Astrocyte of the cerebellum (primary cell): Measurements from ENCODE around the gene ANAPC5.
"Not testable (repeated sequence)": the region's sequence is repeated elsewhere in the genome, so short reads cannot be mapped to it uniquely, and the experiment has no call there.

Experiments used
- DNase-seq: peaks from one replicate; pipeline ENCODE4 v3.0.0-alpha.2; 2011; ENCODE audit warnings: low read depth
- H3K4me3 ChIP-seq: 2 replicates; pipeline ENCODE4 v1.5.1; 2011; ENCODE audit warnings: mild to moderate bottlenecking, low read depth, low read length, moderate library complexity
- CTCF ChIP-seq: IDR thresholded peaks from 2 replicates; pipeline ENCODE4 v1.5.1; 2012; ENCODE audit warnings: low read length, low read depth, moderate library complexity, mild to moderate bottlenecking; ENCODE audit errors: missing control alignments
- in situ Hi-C: cut with HindIII; loops from 2 replicates; pipeline ENCODE4 v1.10.0; 2017; ENCODE audit warnings: low sequenced_read_pairs

Gene ANAPC5

GRCh38 chr12:121300083-121300819 lies 52.0 kb downstream of the ANAPC5 start:
- TF ChIP-seq CTCF: no peak
- in situ Hi-C loops: no loop called here
- H3K4me3 ChIP-seq: no peak overlapping the region
- no peak for DNase-seq

GRCh38 chr12:121299662-121300061 lies 52.5 kb downstream of the ANAPC5 start:
- no peak overlapping the region for H3K4me3 ChIP-seq
- DNase-seq: no peak
- in situ Hi-C loops: no loop called here
- no peak for TF ChIP-seq CTCF

GRCh38 chr12:121298411-121298810 lies 53.8 kb downstream of the ANAPC5 start:
- in situ Hi-C loops: not testable (repeated sequence)

GRCh38 chr12:121297435-121297991 lies 54.7 kb downstream of the ANAPC5 start:
- no peak for TF ChIP-seq CTCF
- peak overlapping the region; percentile 89 for H3K4me3 ChIP-seq
- in situ Hi-C loops: no loop called here
- DNase-seq: no peak

More at GRCh38 chr12:121298411-121298810, 53.8 kb downstream of the ANAPC5 start:
- H3K4me3 ChIP-seq, DNase-seq: not testable (repeated sequence)

GRCh38 chr12:121296618-121297434 lies 55.4 kb downstream of the ANAPC5 start, which contains the start of gene CAMKK2:
CAMKK2 (minus strand) TSS chr12:121296709; CDS start chr12:121274526, 22,183 bp downstream.
- peak; percentile 31 for DNase-seq

GRCh38 chr12:121295746-121296617 lies 56.2 kb downstream of the ANAPC5 start:
- H3K4me3 ChIP-seq: peak overlapping the region; percentile 89
- TF ChIP-seq CTCF: no peak
- DNase-seq: no peak
- in situ Hi-C loops: no loop called here

More at GRCh38 chr12:121296618-121297434, 55.4 kb downstream of the ANAPC5 start, which contains the start of gene CAMKK2:
- H3K4me3 ChIP-seq: peak within 1 kb of the TSS; percentile 89
- peak; percentile 31 for TF ChIP-seq CTCF
- in situ Hi-C loops: no loop called here
